IMR-90 (cell line): Measurements from ENCODE around the gene DCLK1. TPM values are rescaled to one million over a fixed set of nuclear protein-coding genes. Genes with fewer than 3 reads are reported as not detected.

Experiments
- ATAC-seq: fragments of 200-7000 bp; cut with Tn5 transposase; 2 replicates; pipeline ENCODE4 v1.9.1; 2020; ENCODE audit warnings: low read depth, mild to moderate bottlenecking, moderate library complexity
- BruUV-seq: library from RNA; stranded (reverse); fragments of 400-500 nt; replicated peaks from 2 replicates; lab custom pipeline; 2021; lab: Mats Ljungman, UMichigan
- CTCF ChIA-PET: fragments of 300-600 bp; formaldehyde crosslinking; extraction: SDS; loops from one replicate; lab custom pipeline; 2021; ENCODE audit warnings: antibody characterized with exemption; lab: Yijun Ruan, JAX
- POLR2A ChIA-PET: fragments of 300-600 bp; sonication (Branson Sonifier 250); formaldehyde crosslinking; loops from one replicate; lab custom pipeline; 2022; ENCODE audit warnings: antibody characterized with exemption; ENCODE audit not compliant: unreplicated experiment; lab: Charles Lee
- DNase-seq: peaks from one replicate; pipeline ENCODE4 v3.0.0; 2013
- H2AFZ ChIP-seq: replicated peaks from 2 replicates; pipeline ENCODE3; 2013; ENCODE audit warnings: low read length, mild to moderate bottlenecking; ENCODE audit not compliant: poor library complexity
- H2AK5ac ChIP-seq: 2 replicates; pipeline ENCODE4 v1.6.1; 2013; ENCODE audit warnings: low read depth, low read length, inconsistent platforms
- H2AK9ac ChIP-seq: replicated peaks from 2 replicates; pipeline ENCODE3; 2013; ENCODE audit warnings: mild to moderate bottlenecking, low read depth, low read length, moderate library complexity; ENCODE audit not compliant: poor library complexity
- H2BK120ac ChIP-seq: 2 replicates; pipeline ENCODE4 v1.6.1; 2013; ENCODE audit warnings: low read depth, low read length, inconsistent platforms
- H2BK15ac ChIP-seq: 3 replicates; pipeline ENCODE4 v1.6.1; 2013; ENCODE audit warnings: low read depth, low read length, inconsistent platforms
- H2BK20ac ChIP-seq: 2 replicates; pipeline ENCODE4 v1.6.1; 2013; ENCODE audit warnings: low read depth, mild to moderate bottlenecking, inconsistent platforms, low read length, moderate library complexity
- H2BK5ac ChIP-seq: 2 replicates; pipeline ENCODE4 v1.6.1; 2013; ENCODE audit warnings: mild to moderate bottlenecking, low read depth, low read length, inconsistent platforms; ENCODE audit not compliant: poor library complexity, severe bottlenecking
- H3K14ac ChIP-seq: replicated peaks from 2 replicates; pipeline ENCODE4 v1.6.1; 2013; ENCODE audit warnings: low read depth, low read length, inconsistent platforms
- H3K18ac ChIP-seq: 2 replicates; pipeline ENCODE4 v1.6.1; 2013; ENCODE audit warnings: low read depth, low read length, control low read depth
- H3K23ac ChIP-seq: 2 replicates; pipeline ENCODE4 v1.6.1; 2013; ENCODE audit warnings: low read depth, low read length, inconsistent platforms
- H3K27ac ChIP-seq: 2 replicates; pipeline ENCODE4 v1.5.1; 2013; ENCODE audit warnings: mild to moderate bottlenecking, control low read depth, low read length; ENCODE audit not compliant: insufficient read depth
- H3K27me3 ChIP-seq: 2 replicates; pipeline ENCODE4 v1.6.1; 2013; ENCODE audit warnings: low read length; ENCODE audit not compliant: control insufficient read depth, insufficient read depth
- H3K36me3 ChIP-seq: 2 replicates; pipeline ENCODE4 v1.6.1; 2013; ENCODE audit warnings: low read length, mixed read lengths; ENCODE audit not compliant: control insufficient read depth, insufficient read depth
- H3K4ac ChIP-seq: 2 replicates; pipeline ENCODE4 v1.6.1; 2013; ENCODE audit warnings: low read depth, low read length, inconsistent platforms
- H3K4me1 ChIP-seq: 2 replicates; pipeline ENCODE4 v1.6.1; 2013; ENCODE audit warnings: low read length, mixed read lengths; ENCODE audit not compliant: control insufficient read depth, insufficient read depth
- H3K4me2 ChIP-seq: 2 replicates; pipeline ENCODE4 v1.6.1; 2013; ENCODE audit warnings: low read depth, mild to moderate bottlenecking, control low read depth, low read length, moderate library complexity
- H3K4me3 ChIP-seq: 2 replicates; pipeline ENCODE4 v1.5.1; 2013; ENCODE audit warnings: low read depth, mild to moderate bottlenecking, control low read depth, low read length, moderate library complexity; ENCODE audit not compliant: insufficient read depth
- H3K56ac ChIP-seq: 2 replicates; pipeline ENCODE4 v1.6.1; 2013; ENCODE audit warnings: low read length, inconsistent platforms; ENCODE audit not compliant: insufficient read depth; ENCODE audit errors: extremely low read depth
- H3K79me1 ChIP-seq, 2 experiments: 2 replicates each; pipeline ENCODE4 v1.6.1; 2013; ENCODE audit warnings: low read length in 2 of 2, inconsistent platforms in 1 of 2, low read depth in 1 of 2
- H3K9ac ChIP-seq: 2 replicates; pipeline ENCODE4 v1.6.1; 2013; ENCODE audit warnings: low read depth, low read length, control low read depth
- H3K9me1 ChIP-seq: 2 replicates; pipeline ENCODE4 v1.6.1; 2013; ENCODE audit warnings: low read length, inconsistent platforms; ENCODE audit not compliant: insufficient read depth
- H3K9me3 ChIP-seq: 2 replicates; pipeline ENCODE4 v1.6.1; 2013; ENCODE audit warnings: low read length; ENCODE audit not compliant: control insufficient read depth, insufficient read depth
- H4K20me1 ChIP-seq: 2 replicates; pipeline ENCODE4 v1.6.1; 2013; ENCODE audit warnings: low read length, inconsistent platforms; ENCODE audit not compliant: insufficient read depth
- H4K5ac ChIP-seq: 2 replicates; pipeline ENCODE4 v1.6.1; 2013; ENCODE audit warnings: mild to moderate bottlenecking, low read depth, low read length, control low read depth
- H4K8ac ChIP-seq, 2 experiments: 2 replicates each; pipeline ENCODE4 v1.6.1; 2013; ENCODE audit warnings: low read depth in 2 of 2, low read length in 2 of 2, control low read depth in 1 of 2, inconsistent platforms in 1 of 2
- H4K91ac ChIP-seq: 2 replicates; pipeline ENCODE4 v1.6.1; 2013; ENCODE audit warnings: low read depth, low read length, inconsistent platforms; ENCODE audit not compliant: insufficient read depth
- FOS ChIP-seq: fragments of 150-350 bp; IDR thresholded peaks from 2 replicates; pipeline ENCODE4 v1.6.1; 2016; ENCODE audit warnings: low read depth, low read length
- MAFK ChIP-seq: IDR thresholded peaks from 2 replicates; pipeline ENCODE4 v1.6.1; 2012; ENCODE audit warnings: low read depth, low read length, improper control_type of control experiment
- MXI1 ChIP-seq: IDR thresholded peaks from 2 replicates; pipeline ENCODE4 v1.6.1; 2012; ENCODE audit warnings: low read depth, mild to moderate bottlenecking, low read length, moderate library complexity, borderline replicate concordance
- RAD21 ChIP-seq: IDR thresholded peaks from 2 replicates; pipeline ENCODE4 v1.6.1; 2012; ENCODE audit warnings: low read length, improper control_type of control experiment
- RCOR1 ChIP-seq: IDR thresholded peaks from 2 replicates; pipeline ENCODE4 v1.6.1; 2012; ENCODE audit warnings: mild to moderate bottlenecking, low read length, improper control_type of control experiment; ENCODE audit not compliant: insufficient replicate concordance
- RFX5 ChIP-seq: IDR thresholded peaks from 2 replicates; pipeline ENCODE4 v1.8.0; 2012; ENCODE audit warnings: low read depth, mild to moderate bottlenecking, low read length, moderate library complexity
- USF2 ChIP-seq: fragments of 150-350 bp; IDR thresholded peaks from 2 replicates; pipeline ENCODE4 v1.6.1; 2017; ENCODE audit warnings: mild to moderate bottlenecking, antibody characterized with exemption, low read length, low read depth
- WGBS, 2 experiments: methylation state at CpG; one replicate each; pipeline versions ENCODE4 v1.1.5 to v1.1.7; 2013; ENCODE audit warnings: missing lambda C conversion rate in 2 of 2; ENCODE audit not compliant: insufficient read length in 1 of 2; ENCODE audit errors: extremely low coverage in 2 of 2; 5-methylcytosine and 5-hydroxymethylcytosine counted together
- dilution Hi-C: fragments of 300-500 bp; cut with HindIII; formaldehyde crosslinking; loops from one replicate; pipeline ENCODE4 v1.14.3; 2018; ENCODE audit warnings: low sequenced_read_pairs; ENCODE audit not compliant: unreplicated experiment
- in situ Hi-C: fragments of 300-500 bp; cut with MboI; formaldehyde crosslinking; loops from 3 replicates; pipeline ENCODE4 v1.14.3; 2019; ENCODE audit warnings: low sequenced_read_pairs, inconsistent platforms, mixed read lengths
- intact Hi-C: fragments of 100-400 bp; cut with micrococcal nuclease; formaldehyde crosslinking; loops from 2 replicates; pipeline ENCODE4 v1.10.0; 2022
- polyA plus RNA-seq, 3 experiments: library from polyadenylated mRNA; depleted of rRNA; stranded (reverse); fragments of >200 nt; gene quantifications; 2 replicates each; pipeline ENCODE4 v1.2.3, GENCODE V29; 2012; ENCODE audit warnings: low replicate concordance in 1 of 3
- total RNA-seq: library from RNA; depleted of rRNA; stranded (reverse); fragments of >200 nt; gene quantifications from 2 replicates; pipeline ENCODE4 v1.2.3, GENCODE V29; 2012

Gene DCLK1
- total and polyA plus RNA-seq, 2 of the 4 experiments (the other 2 are of a cell fraction), result under 0.01 to 0.02 TPM

GRCh38 chr13:35909837-35910540, 221.2 kb downstream of the DCLK1 start:
- Histone ChIP-seq H3K27ac (no peak overlapping the region), H3K9me1 (no peaks in the 10 kb centered on the region), H4K20me1 (no peaks in the 10 kb centered on the region), H2AK9ac (no peak overlapping the region), H2BK15ac (no peak overlapping the region), H3K4me2 (no peak overlapping the region), H3K4ac (no peak overlapping the region), H4K8ac (no peak overlapping the region), H3K79me1 (no peaks in the 10 kb centered on the region), H3K4me3 (no peak overlapping the region), H3K27me3 (peaks cover 2% of the 10 kb centered on the region; the same call in 1 of the 2 replicates), H3K4me1 (no peaks in the 10 kb centered on the region), H2AK5ac (no peak overlapping the region), H4K5ac (no peak overlapping the region), H3K9me3 (no peaks in the 10 kb centered on the region), H3K14ac (no peak overlapping the region), H3K18ac (no peak overlapping the region), H2BK5ac (no peak overlapping the region), H3K23ac (no peak overlapping the region), H2BK120ac (no peak overlapping the region), H2BK20ac (no peak overlapping the region), H3K36me3 (no peaks in the 10 kb centered on the region), H3K56ac (no peak overlapping the region), H3K9ac (no peak overlapping the region), H4K91ac (no peak overlapping the region), H2AFZ (no peak overlapping the region)
- TF ChIP-seq MAFK (no peak), MXI1 (no peak), FOS (no peak), USF2 (no peak), RAD21 (no peak), RCOR1 (no peak), RFX5 (no peak)
- dilution Hi-C loops (no loop called here), in situ Hi-C loops (no loop called here), intact Hi-C loops (no loop called here)
- WGBS, 2 experiments, result 79% methylated on average over 3 of the region's 8 CpGs; no CpG with 5 or more reads in 1 of the 2 experiments
- DNase-seq (no peak), ATAC-seq (no peak)
- CTCF ChIA-PET, result interaction anchor here (0.6 kb wide), 2 partner anchors 92 to 931 kb away, joined by 3 read pairs; no protein-coding TSS in a partner anchor
- BruUV-seq, result no TSS peak
- POLR2A ChIA-PET, result no interaction called here
